ENCODE results near the gene SLFN11. TPM values are rescaled to one million over a fixed set of nuclear protein-coding genes. Genes with fewer than 3 reads are reported as not detected.
A peak's percentile ranks its signal among the peaks of the same experiment; 100 is the strongest.

Gene SLFN11
- total RNA-seq, 3 donors from 2014 or later = 26.9 to 57.1 (median 40.0) TPM

- peaks cover 5 to 23% of the 10 kb centered on the region in 2 donors for H3K4me1 ChIP-seq
- TF ChIP-seq CTCF (IDR thresholded peaks at IDR 0.05) = no peak
- no peak for TF ChIP-seq POLR2A (IDR thresholded peaks at IDR 0.05)
- TF ChIP-seq POLR2AphosphoS5 (IDR thresholded peaks at IDR 0.05) = no peak
- no peak overlapping the region for H3K4me3 ChIP-seq
- intact Hi-C loops (cut with DNase I; ENCODE audit: low total_unique reads) = no loop called here
- DNase-seq (ENCODE audit: low spot score in 2 of 2) = no peak
- no peaks in the 10 kb centered on the region for H3K9me3 ChIP-seq
- H3K36me3 ChIP-seq = no peaks in the 10 kb centered on the region
- no peaks in the 10 kb centered on the region for H3K27me3 ChIP-seq
- H3K27ac ChIP-seq = no peak overlapping the region
Measured at GRCh38 chr17:35315971-35316370, 57.5 kb downstream of the SLFN11 start.

GRCh38 chr17:35315283-35315682 lies 58.1 kb downstream of the SLFN11 start:
- no peak for DNase-seq (ENCODE audit: low spot score in 2 of 2)
- H3K4me3 ChIP-seq = no peak overlapping the region
- no peaks in the 10 kb centered on the region for H3K27me3 ChIP-seq
- H3K4me1 ChIP-seq = peaks cover 5 to 23% of the 10 kb centered on the region in 2 donors
- H3K36me3 ChIP-seq = no peaks in the 10 kb centered on the region
- H3K9me3 ChIP-seq = no peaks in the 10 kb centered on the region
- intact Hi-C loops (cut with DNase I; ENCODE audit: low total_unique reads) = no loop called here
- H3K27ac ChIP-seq = peak overlapping the region; percentile 72 to 86
- TF ChIP-seq CTCF (IDR thresholded peaks at IDR 0.05) = no peak
- no peak for TF ChIP-seq POLR2AphosphoS5 (IDR thresholded peaks at IDR 0.05)
- no peak for TF ChIP-seq POLR2A (IDR thresholded peaks at IDR 0.05)

- DNase-seq (ENCODE audit: low spot score in 2 of 2) = no peak
- intact Hi-C loops (cut with DNase I; ENCODE audit: low total_unique reads) = no loop called here
- H3K36me3 ChIP-seq = no peaks in the 10 kb centered on the region
- peaks cover 5 to 23% of the 10 kb centered on the region in 2 donors for H3K4me1 ChIP-seq
- H3K4me3 ChIP-seq = peak overlapping the region in 2 of 3 donors; percentile 50 to 67
- H3K27me3 ChIP-seq = no peaks in the 10 kb centered on the region
- H3K27ac ChIP-seq = peak overlapping the region; percentile 72 to 86
- no peak for TF ChIP-seq POLR2AphosphoS5 (IDR thresholded peaks at IDR 0.05)
- TF ChIP-seq CTCF (IDR thresholded peaks at IDR 0.05) = no peak
- TF ChIP-seq POLR2A (IDR thresholded peaks at IDR 0.05) = no peak
- H3K9me3 ChIP-seq = no peaks in the 10 kb centered on the region
Measured at GRCh38 chr17:35314415-35315216, 58.8 kb downstream of the SLFN11 start.

GRCh38 chr17:35313875-35314409 lies 59.5 kb downstream of the SLFN11 start:
- peak in 1 of 2 donors; percentile 34 for DNase-seq (ENCODE audit: low spot score in 2 of 2)

More at GRCh38 chr17:35313875-35314409, 59.5 kb downstream of the SLFN11 start:
- Histone ChIP-seq H3K36me3 (no peaks in the 10 kb centered on the region), H3K27me3 (no peaks in the 10 kb centered on the region), H3K4me1 (peaks cover 5 to 23% of the 10 kb centered on the region in 2 donors), H3K27ac (peak overlapping the region; percentile 72 to 86), H3K9me3 (no peaks in the 10 kb centered on the region), H3K4me3 (peak overlapping the region; percentile 30 to 67 (median 50))
- TF ChIP-seq CTCF (IDR thresholded peaks at IDR 0.05) = no peak
- no peak for TF ChIP-seq POLR2AphosphoS5 (IDR thresholded peaks at IDR 0.05)
- no peak for TF ChIP-seq POLR2A (IDR thresholded peaks at IDR 0.05)
- intact Hi-C loops (cut with DNase I; ENCODE audit: low total_unique reads) = no loop called here
